COLO668 (cell line): ENCODE results near the gene PEAR1.

ENCODE experiments used
- DNase-seq: peaks from one replicate; lab custom pipeline; 2025; ENCODE audit not compliant: unreplicated experiment; lab: John Stamatoyannopoulos, UW

PEAR1 gene

GRCh38 chr1:156893048-156893953 is at the start of gene PEAR1:
PEAR1 (plus strand) TSS chr1:156893718; CDS start chr1:156903927, 10,209 bp downstream.
- DNase-seq = no peak

GRCh38 chr1:156844102-156844501 is 49.4 kb upstream of the PEAR1 start:
- DNase-seq = no peak

DNA sequence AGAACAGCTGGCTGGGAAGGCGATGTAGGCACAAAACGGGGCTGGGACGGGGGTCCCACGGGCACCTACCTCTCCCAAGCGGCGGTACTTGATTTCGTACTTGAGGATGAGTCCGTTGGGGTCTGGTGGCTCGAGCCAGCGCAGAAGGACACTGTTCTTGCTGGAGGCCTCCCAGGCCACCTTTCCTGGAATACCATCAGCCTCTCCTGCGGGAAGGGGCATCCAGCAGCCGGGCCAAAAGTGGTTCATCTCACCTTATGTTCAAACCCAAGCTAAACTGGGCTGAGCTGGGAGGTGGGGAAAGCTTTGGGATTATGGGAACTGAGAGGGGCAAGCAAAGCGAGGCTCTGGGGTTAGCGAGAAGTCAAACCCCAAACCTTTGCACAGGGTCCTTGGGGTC is 48.9 kb upstream of the PEAR1 start:
- DNase-seq = no peak

GRCh38 chr1:156845055-156845952 is 48.2 kb upstream of the PEAR1 start:
- DNase-seq = no peak

- no peak for DNase-seq
Observed at GRCh38 chr1:156845953-156846545, 47.5 kb upstream of the PEAR1 start.

DNA sequence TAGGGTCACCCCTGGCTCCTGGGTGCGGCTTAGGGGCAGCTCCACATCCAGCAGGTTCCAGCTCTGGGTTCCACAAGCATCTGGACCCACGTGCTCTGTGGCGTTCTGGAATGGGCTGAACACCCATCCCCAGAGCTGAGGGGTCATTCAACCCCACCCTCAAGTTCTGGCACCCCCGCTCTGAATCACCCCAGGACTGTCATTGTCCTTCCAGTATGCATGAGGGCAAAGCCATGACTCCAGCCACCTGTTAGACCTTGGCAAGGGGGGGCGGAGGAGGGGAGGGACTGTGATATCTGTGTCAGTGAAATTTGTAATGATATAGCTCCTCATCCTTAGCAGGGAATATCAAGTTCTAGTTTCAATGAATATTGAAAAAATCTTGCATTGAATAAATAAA is 46.9 kb upstream of the PEAR1 start:
- no peak for DNase-seq

DNA sequence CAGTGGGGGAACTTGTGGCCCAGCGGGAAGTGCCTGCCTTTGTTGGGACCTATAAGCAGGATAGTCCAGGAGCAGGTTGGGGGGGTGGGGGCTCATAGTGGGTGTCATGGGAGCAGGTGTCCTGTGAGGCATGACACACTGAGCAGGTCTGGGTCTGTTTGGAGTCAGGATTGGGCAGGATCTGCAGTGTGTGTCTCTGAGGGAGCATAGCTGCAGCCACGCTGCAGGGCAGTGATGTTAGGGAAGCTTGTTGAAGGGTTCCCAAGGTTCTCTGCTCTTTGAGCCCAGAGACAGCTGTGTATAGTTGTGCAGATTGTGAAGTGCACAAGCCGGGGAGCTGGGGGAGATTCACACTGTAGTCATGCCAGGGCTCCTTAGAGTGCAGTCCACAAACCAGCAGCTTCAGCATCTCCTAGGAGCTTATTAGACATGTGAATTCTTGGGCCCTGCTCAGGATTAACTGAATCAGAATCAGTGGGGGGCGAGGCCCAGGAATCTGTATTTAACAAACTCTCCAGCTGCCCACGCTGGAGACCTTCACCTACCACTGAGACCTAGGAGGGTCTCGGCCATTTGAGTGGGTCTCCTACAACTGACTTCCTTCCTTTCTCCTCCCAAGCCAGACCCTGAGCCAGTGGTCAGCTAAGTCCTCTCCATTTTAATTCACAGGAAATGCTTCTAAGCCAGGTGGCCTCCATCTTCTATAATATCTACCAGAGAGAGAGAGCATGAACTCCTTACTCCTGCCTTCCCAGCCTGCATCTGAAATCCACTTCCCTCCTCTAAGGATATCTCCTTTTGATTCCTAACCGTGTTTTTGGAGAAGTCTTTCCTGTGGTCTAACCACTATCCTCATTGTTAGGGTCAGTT is 45.7 kb upstream of the PEAR1 start:
- DNase-seq = no peak

DNA sequence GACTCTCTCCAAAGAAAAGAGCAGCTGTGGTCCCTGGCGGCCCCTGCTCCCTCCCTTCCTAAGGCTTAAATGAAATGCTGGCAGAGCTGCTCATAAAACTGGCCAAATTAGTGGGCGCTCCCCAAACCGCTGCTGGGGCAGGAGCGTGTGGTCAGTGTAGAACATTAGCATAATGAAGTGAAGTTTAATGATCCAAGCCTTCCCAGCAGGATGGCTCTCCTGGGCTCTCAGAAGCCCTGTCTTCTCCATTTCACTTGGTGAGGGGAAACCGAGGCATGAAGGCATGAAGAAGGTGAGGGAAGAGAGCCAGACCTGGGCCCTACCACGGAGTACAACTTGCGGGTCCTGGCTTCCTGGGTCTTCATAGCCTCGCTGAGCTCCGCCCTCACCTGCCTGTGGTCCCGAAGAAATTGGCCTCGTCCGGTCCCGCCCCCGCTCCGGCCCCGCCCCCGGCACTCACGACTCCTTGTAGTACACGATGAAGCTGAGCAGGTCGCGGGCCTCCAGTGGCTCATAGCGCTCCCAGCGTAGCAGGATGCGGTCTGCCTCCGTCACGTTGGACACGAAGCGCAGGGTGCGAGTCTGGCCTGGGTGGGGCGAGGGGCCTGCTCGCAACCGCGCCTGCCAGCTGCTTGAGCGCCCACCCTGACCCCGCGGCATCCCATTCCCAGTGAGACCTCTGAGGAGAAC is 44.9 kb upstream of the PEAR1 start:
- no peak for DNase-seq

GRCh38 chr1:156849151-156849496 is 44.4 kb upstream of the PEAR1 start:
- DNase-seq = no peak

GRCh38 chr1:156851779-156852417 is 41.6 kb upstream of the PEAR1 start:
- DNase-seq = peak; percentile 40

GRCh38 chr1:156852418-156852874 is 41.1 kb upstream of the PEAR1 start:
- peak; percentile 99 for DNase-seq

DNA sequence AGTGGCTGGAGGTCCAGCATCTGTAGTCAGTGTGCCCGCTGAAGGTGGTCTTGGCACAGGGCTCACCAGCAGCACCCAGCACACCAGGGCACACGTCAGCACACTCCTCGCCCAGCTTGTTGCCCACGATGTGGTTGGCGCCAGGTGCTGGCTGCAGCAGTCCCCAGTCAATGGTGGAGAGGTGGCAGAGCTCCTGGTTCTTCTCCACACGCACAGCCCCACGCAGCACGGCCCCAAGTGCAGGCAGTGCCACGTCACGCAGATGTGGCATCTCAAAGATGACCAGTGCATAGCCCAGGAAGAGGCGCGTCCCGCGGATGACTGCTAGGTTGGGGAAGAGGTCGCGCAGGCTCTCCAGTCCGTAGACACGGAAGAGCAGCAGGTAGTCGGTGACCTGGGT is 39.8 kb upstream of the PEAR1 start:
- DNase-seq = no peak

DNA sequence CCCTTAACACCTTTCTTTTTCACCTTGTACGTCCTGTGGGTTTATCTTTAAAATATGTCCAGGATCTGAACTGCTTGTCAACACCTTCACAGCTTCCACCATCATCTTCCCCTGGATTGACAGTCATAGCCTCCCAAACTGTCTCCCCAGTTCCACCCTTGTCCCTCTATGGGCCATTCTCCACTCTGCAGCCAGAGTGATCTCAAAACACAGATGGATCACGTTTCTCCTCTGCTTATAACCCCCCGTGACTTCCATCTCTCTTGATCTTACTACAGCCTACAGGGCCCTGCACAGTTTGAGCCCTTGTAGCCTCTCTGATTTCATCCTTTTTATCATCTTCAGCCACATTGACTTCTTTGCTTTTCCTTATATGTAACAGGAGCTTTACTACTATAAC is 38.9 kb upstream of the PEAR1 start:
- no peak for DNase-seq

GRCh38 chr1:156856282-156856785 is 37.2 kb upstream of the PEAR1 start:
- DNase-seq = no peak

DNA sequence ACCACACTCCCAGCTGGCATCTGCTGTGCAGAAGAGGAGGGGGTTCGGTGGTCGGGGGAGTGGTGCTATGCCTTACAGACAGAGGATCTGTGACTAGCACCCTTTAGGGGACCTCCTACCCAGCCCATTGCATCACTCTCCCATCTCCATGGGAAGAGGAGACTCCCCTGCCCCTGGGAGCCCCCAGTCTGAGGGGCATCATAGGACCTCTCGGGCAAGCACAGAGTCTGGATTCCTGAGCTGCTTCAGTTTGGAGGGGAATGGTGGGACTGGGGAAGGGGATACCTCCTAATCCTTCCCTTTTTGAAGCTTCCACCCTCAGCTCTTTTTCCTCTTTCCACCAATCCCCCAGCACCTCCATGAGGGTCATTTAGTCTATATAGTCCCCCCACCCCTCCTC is 36.0 kb upstream of the PEAR1 start:
- DNase-seq = no peak

DNA sequence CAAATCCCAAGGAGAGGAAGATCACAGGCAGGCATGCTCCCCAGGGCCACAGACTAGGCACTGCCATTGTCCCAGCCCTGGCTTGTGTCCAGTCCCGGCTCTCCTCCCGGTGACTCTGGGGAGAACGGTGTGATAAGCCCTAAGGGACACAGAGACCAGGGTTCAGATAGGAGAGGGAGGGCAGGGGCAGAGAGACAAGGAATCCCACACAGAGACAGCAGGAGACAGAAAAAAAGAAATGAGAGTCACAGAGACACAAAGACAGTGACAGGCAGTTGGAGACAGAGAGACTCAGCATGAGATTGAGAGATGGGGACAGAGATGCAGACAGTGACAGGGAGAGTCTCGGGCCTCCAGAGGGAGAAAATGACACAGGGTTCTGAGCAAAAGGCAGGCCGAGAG is 35.0 kb upstream of the PEAR1 start:
- no peak for DNase-seq

DNA sequence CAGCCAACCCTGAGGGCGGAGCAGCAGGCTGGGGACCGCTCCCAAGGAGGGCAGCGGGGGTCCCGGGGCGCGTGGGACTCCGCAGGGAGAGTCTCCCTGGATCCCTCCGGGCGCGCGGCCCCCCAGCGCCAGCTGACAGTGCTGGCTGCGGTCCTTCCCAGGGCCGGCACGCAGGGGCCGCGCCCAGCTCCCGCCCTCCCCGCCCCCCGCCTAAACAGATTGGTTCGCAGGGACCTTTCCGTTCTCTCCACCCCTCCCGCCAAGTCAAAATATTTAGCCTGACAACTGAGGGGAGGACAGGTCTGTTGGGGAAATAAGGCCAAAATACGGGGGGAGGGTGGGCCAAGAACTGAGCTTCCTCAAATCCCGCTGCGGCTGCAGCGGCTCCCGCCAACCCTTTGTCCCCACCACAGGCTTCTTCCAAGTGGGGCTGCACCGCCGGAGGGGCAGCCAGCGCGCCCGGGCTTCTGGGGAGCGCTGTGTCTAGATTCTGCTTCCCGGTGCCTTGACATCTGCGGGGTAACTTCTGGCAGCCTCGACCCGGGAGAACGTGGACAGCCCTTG is 34.5 kb upstream of the PEAR1 start, which contains the start of gene INSRR:
Gene INSRR (minus strand): TSS at position 159 of the 564 bp plus-strand sequence. CDS start 496 bp downstream, outside the sequence.
- no peak for DNase-seq

GRCh38 chr1:156859523-156860112 is 33.9 kb upstream of the PEAR1 start:
- peak; percentile 53 for DNase-seq
